ENCODE data around the gene LILRA1. TPM values are rescaled to one million over a fixed set of nuclear protein-coding genes. Genes with fewer than 3 reads are reported as not detected.
"Not testable (repeated sequence)": the region's sequence is repeated elsewhere in the genome, so short reads cannot be mapped to it uniquely, and the experiment has no call there.

Gene LILRA1
- not detected for total RNA-seq
- polyA plus RNA-seq, result not detected

DNA sequence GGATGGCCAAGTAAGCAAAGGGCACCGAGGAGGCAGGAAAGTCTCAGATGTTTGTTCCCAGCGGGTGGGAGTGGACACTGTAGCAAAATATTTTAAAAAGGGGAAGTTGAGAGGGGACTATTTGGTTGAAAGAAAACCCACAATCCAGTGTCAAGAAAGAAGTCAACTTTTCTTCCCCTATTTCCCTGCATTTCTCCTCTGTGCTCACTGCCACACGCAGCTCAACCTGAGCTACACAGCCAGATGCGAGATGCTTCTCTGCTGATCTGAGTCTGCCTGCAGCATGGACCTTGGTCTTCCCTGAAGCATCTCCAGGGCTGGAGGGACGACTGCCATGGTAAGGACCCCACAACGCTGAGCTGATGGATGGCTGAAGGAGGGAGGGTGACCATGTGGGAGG is at the start of gene LILRA1:
LILRA1 (plus strand) TSS at position 188 of the 400 bp plus-strand sequence. CDS start 613 bp downstream, outside the sequence.
- H3K4me3 Mint-ChIP-seq; H3K4me1 Mint-ChIP-seq; H3K27ac Mint-ChIP-seq; H3K27ac ChIP-seq (ENCODE audit: low read depth, low read length); H3K27me3 ChIP-seq (ENCODE audit: insufficient read depth, low read length, poor library complexity, severe bottlenecking); H3K9me3 ChIP-seq (ENCODE audit: low read length); DNase-seq; H3K36me3 ChIP-seq (ENCODE audit: insufficient read depth, low read length); POLR2A ChIA-PET; CTCF ChIA-PET; H3K4me3 ChIP-seq (ENCODE audit: low read length); H3K4me1 ChIP-seq (ENCODE audit: insufficient read depth, low read length); H3K36me3 Mint-ChIP-seq: not testable (repeated sequence)
- H3K27me3 Mint-ChIP-seq, result peaks cover 43 to 48% of the 10 kb centered on the region in 2 donors
- peaks cover 4 to 14% (median 13%) of the 10 kb centered on the region in 5 donors for H3K9me3 Mint-ChIP-seq

- Histone ChIP-seq H3K36me3 (ENCODE audit: insufficient read depth, low read length) (no peaks in the 10 kb centered on the region), H3K4me3 (ENCODE audit: low read length) (no peak overlapping the region), H3K27ac (ENCODE audit: low read depth, low read length) (no peak overlapping the region), H3K27me3 (ENCODE audit: insufficient read depth, low read length, poor library complexity, severe bottlenecking) (peaks cover 10% of the 10 kb centered on the region), H3K9me3 (ENCODE audit: low read length) (no peaks in the 10 kb centered on the region), H3K4me1 (ENCODE audit: insufficient read depth, low read length) (peaks cover 8% of the 10 kb centered on the region)
- Mint-ChIP-seq H3K27ac (peak overlapping the region in 1 of 8 donors; percentile 31), H3K4me1 (peaks cover 15 to 18% (median 16%) of the 10 kb centered on the region in 3 donors), H3K27me3 (peaks cover 5 to 43% of the 10 kb centered on the region in 2 donors), H3K4me3 (no peak overlapping the region), H3K9me3 (peaks cover 0 to 8% (median 0%) of the 10 kb centered on the region in 5 donors), H3K36me3 (peaks cover 0 to 5% (median 2%) of the 10 kb centered on the region in 3 donors)
- DNase-seq, result no peak
- ChIA-PET POLR2A (no interaction called here), CTCF (no interaction called here)
Measured at GRCh38 chr19:54548806-54549205, 44.6 kb upstream of the LILRA1 start.

GRCh38 chr19:54549224-54549623 is 44.2 kb upstream of the LILRA1 start:
- Histone ChIP-seq H3K27me3 (ENCODE audit: insufficient read depth, low read length, poor library complexity, severe bottlenecking) (peaks cover 10% of the 10 kb centered on the region), H3K4me3 (ENCODE audit: low read length) (no peak overlapping the region), H3K27ac (ENCODE audit: low read depth, low read length) (no peak overlapping the region), H3K36me3 (ENCODE audit: insufficient read depth, low read length) (no peaks in the 10 kb centered on the region), H3K4me1 (ENCODE audit: insufficient read depth, low read length) (peaks cover 8% of the 10 kb centered on the region), H3K9me3 (ENCODE audit: low read length) (no peaks in the 10 kb centered on the region)
- POLR2A ChIA-PET, result no interaction called here
- DNase-seq, result no peak
- Mint-ChIP-seq H3K36me3 (peaks cover 0 to 5% (median under 1%) of the 10 kb centered on the region in 3 donors), H3K4me3 (no peak overlapping the region), H3K4me1 (peaks cover 15 to 18% (median 16%) of the 10 kb centered on the region in 3 donors), H3K9me3 (peaks cover 0 to 6% (median 0%) of the 10 kb centered on the region in 5 donors), H3K27me3 (peaks cover 5 to 41% of the 10 kb centered on the region in 2 donors), H3K27ac (peak overlapping the region in 1 of 8 donors; percentile 31)
- CTCF ChIA-PET, result no interaction called here

DNA sequence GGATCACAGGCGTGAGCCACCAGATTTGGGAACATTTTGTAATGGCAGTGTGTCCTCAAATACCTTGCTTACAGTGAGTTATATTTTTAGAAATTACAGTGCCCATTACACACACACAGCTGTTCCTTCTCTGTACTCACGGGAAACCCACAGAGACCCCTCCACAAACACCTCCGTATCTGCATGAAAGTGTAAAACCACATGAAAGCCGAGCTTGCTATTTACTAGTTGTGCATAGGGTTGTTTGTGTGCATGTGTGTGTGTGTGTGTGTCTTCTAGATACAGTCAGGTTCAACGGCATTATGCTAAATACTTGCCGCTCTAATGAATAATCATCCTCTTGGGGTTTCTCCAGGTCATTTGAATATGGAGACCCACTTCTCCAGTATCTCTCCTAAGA is 42.1 kb upstream of the LILRA1 start:
- H3K4me1 Mint-ChIP-seq, result peaks cover 15 to 18% (median 16%) of the 10 kb centered on the region in 3 donors
- DNase-seq, result peak in 4 of 5 donors; percentile 2 to 71 (median 17)
- POLR2A ChIA-PET, result no interaction called here
- peak overlapping the region in 3 of 7 donors; percentile 35 to 57 (median 49) for H3K4me3 Mint-ChIP-seq
- H3K9me3 ChIP-seq (ENCODE audit: low read length), result no peaks in the 10 kb centered on the region
- H3K27ac Mint-ChIP-seq, result peak overlapping the region in 1 of 8 donors; percentile 51
- H3K4me3 ChIP-seq (ENCODE audit: low read length), result no peak overlapping the region
- peaks cover 0 to 5% (median 0%) of the 10 kb centered on the region in 3 donors for H3K36me3 Mint-ChIP-seq
- no peaks in the 10 kb centered on the region for H3K36me3 ChIP-seq (ENCODE audit: insufficient read depth, low read length)
- peaks cover 0 to 6% (median 0%) of the 10 kb centered on the region in 5 donors for H3K9me3 Mint-ChIP-seq
- H3K4me1 ChIP-seq (ENCODE audit: insufficient read depth, low read length), result peaks cover 8% of the 10 kb centered on the region
- CTCF ChIA-PET, result interaction anchor here (1.0 to 1.5 kb wide), 2 partner anchors 19 to 1152 kb away, joined by 3 read pairs; no protein-coding TSS in a partner anchor
- H3K27ac ChIP-seq (ENCODE audit: low read depth, low read length), result no peak overlapping the region
- peaks cover 10% of the 10 kb centered on the region for H3K27me3 ChIP-seq (ENCODE audit: insufficient read depth, low read length, poor library complexity, severe bottlenecking)
- peaks cover 10 to 38% of the 10 kb centered on the region in 2 donors for H3K27me3 Mint-ChIP-seq

DNA sequence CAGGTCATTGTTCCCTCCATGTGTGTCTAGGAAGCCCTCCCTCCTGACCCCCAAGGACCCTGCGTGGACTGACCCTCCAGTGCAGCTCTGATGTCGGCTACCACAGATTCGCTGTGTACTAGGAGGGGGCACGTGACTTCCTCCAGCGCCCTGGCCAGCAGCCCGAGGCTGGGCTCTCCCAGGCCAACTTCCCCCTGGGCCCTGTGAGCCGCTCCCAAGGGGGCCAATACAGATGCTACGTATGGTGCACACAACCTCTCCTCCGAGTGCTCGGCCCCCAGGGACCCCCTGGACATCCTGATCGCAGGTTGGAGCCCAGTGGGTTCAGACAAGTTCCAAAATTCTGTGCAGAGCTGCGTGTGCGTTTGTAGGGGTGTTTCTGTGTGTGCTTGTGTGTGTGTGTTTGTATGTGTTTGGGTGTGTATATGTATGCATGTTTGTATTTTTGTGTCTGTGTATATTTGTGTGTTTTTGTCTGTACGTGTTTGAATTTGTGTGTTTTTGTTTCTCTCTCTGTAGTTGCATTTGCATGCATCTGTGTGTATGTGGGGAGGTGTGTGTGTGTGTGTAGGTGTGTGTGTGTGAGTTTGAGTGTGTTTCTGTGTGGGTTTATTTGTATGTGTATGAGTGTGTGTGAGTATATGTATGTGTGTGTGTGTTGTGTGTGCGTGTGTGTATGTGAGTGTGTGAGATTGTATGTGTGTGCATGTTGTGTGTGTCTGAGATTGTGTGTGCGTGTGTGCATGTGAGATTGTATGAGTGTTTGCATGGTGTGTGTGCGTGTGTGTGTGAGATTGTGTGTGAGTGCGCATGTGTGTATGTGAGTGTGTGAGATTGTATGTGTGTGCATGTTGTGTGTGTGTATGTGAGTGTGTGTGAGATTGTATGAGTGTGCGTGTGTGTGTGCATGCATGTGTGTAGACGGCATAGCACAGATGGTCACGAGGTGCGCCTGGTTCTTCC is 41.2 kb upstream of the LILRA1 start:
- CTCF ChIA-PET, result interaction anchor here (1.5 kb wide), 1 partner anchor 1151 kb away, joined by 3 read pairs; no protein-coding TSS in a partner anchor
- DNase-seq, result no peak

DNA sequence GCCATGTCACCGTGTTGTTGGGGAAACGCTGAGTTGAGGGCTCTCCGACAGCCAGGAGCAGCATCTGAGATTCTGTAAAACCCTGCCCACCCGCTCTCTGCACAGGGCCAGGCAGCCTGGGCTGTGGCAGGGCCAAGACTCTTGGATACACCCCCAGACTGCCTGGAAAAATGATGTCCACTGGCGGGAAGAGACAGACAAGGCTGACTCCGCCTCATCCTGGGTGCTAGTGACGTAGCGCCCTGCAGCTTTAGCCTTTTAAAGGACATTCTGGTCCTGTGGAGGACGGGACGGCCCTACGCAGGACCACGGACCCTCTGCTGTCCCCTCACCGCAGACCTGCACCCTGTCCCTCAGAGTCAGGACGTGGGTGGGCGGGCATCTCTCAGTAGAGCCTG is 40.5 kb upstream of the LILRA1 start:
- Mint-ChIP-seq H3K9me3 (peaks cover 0 to 6% (median 0%) of the 10 kb centered on the region in 5 donors), H3K4me1 (peaks cover 15 to 18% (median 16%) of the 10 kb centered on the region in 3 donors), H3K27me3 (peaks cover 9 to 37% of the 10 kb centered on the region in 2 donors), H3K36me3 (peaks cover 0 to 5% (median 0%) of the 10 kb centered on the region in 3 donors), H3K4me3 (no peak overlapping the region), H3K27ac (no peak overlapping the region)
- Histone ChIP-seq H3K4me1 (ENCODE audit: insufficient read depth, low read length) (peaks cover 8% of the 10 kb centered on the region), H3K36me3 (ENCODE audit: insufficient read depth, low read length) (no peaks in the 10 kb centered on the region), H3K27me3 (ENCODE audit: insufficient read depth, low read length, poor library complexity, severe bottlenecking) (peaks cover 10% of the 10 kb centered on the region), H3K9me3 (ENCODE audit: low read length) (no peaks in the 10 kb centered on the region), H3K27ac (ENCODE audit: low read depth, low read length) (no peak overlapping the region), H3K4me3 (ENCODE audit: low read length) (no peak overlapping the region)
- no peak for DNase-seq
- ChIA-PET CTCF (no interaction called here), POLR2A (no interaction called here)

More for the DNA sequence above, 41.2 kb upstream of the LILRA1 start:
- Mint-ChIP-seq H3K9me3 (peaks cover 0 to 6% (median 0%) of the 10 kb centered on the region in 5 donors), H3K4me1 (peaks cover 15 to 18% (median 16%) of the 10 kb centered on the region in 3 donors), H3K36me3 (peaks cover 0 to 5% (median 0%) of the 10 kb centered on the region in 3 donors), H3K4me3 (no peak overlapping the region), H3K27ac (no peak overlapping the region), H3K27me3 (peaks cover 10 to 37% of the 10 kb centered on the region in 2 donors)
- Histone ChIP-seq H3K4me1 (ENCODE audit: insufficient read depth, low read length) (peaks cover 8% of the 10 kb centered on the region), H3K27ac (ENCODE audit: low read depth, low read length) (no peak overlapping the region), H3K4me3 (ENCODE audit: low read length) (no peak overlapping the region), H3K9me3 (ENCODE audit: low read length) (no peaks in the 10 kb centered on the region), H3K36me3 (ENCODE audit: insufficient read depth, low read length) (no peaks in the 10 kb centered on the region), H3K27me3 (ENCODE audit: insufficient read depth, low read length, poor library complexity, severe bottlenecking) (peaks cover 10% of the 10 kb centered on the region)
- POLR2A ChIA-PET, result no interaction called here

GRCh38 chr19:54554006-54554405 is 39.4 kb upstream of the LILRA1 start:
- peaks cover 0 to 7% (median 0%) of the 10 kb centered on the region in 5 donors for H3K9me3 Mint-ChIP-seq
- CTCF ChIA-PET, result no interaction called here

DNA sequence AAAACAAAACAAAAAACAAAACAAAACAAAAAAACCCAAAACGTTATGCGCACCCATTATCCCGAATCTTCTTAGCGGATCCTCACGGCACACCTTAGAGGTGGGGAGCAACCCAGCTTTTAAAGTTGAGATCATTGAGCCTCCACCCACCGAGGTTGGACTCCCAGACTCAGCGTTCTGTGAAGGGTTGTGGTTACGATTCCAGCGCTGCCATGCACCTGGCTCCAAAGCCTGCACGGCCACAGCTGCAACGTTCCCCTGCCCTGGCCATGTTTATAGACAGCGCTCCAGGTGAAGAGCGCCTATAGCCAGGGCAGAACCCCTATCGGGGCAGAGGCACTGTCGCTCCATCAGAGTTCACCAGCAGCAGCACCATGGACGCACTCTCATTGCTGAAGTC is 38.5 kb upstream of the LILRA1 start:
- ChIA-PET POLR2A (no interaction called here), CTCF (no interaction called here)
- H3K9me3 Mint-ChIP-seq, result peaks cover 0 to 7% (median 0%) of the 10 kb centered on the region in 5 donors
- no peak overlapping the region for H3K27ac Mint-ChIP-seq
- DNase-seq, result no peak
- H3K27me3 ChIP-seq (ENCODE audit: insufficient read depth, low read length, poor library complexity, severe bottlenecking), result peaks cover under 1% of the 10 kb centered on the region
- H3K27me3 Mint-ChIP-seq, result peaks cover 14 to 35% of the 10 kb centered on the region in 2 donors
- peaks cover 15 to 18% (median 16%) of the 10 kb centered on the region in 3 donors for H3K4me1 Mint-ChIP-seq
- peaks cover 0 to 5% (median 0%) of the 10 kb centered on the region in 3 donors for H3K36me3 Mint-ChIP-seq
- no peaks in the 10 kb centered on the region for H3K9me3 ChIP-seq (ENCODE audit: low read length)
- no peaks in the 10 kb centered on the region for H3K36me3 ChIP-seq (ENCODE audit: insufficient read depth, low read length)
- H3K27ac ChIP-seq (ENCODE audit: low read depth, low read length), result no peak overlapping the region
- H3K4me3 Mint-ChIP-seq, result no peak overlapping the region
- H3K4me3 ChIP-seq (ENCODE audit: low read length), result no peak overlapping the region
- peaks cover 8% of the 10 kb centered on the region for H3K4me1 ChIP-seq (ENCODE audit: insufficient read depth, low read length)

More at GRCh38 chr19:54554006-54554405, 39.4 kb upstream of the LILRA1 start:
- DNase-seq, result no peak
- Histone ChIP-seq H3K4me3 (ENCODE audit: low read length) (no peak overlapping the region), H3K4me1 (ENCODE audit: insufficient read depth, low read length) (peaks cover 8% of the 10 kb centered on the region), H3K27me3 (ENCODE audit: insufficient read depth, low read length, poor library complexity, severe bottlenecking) (peaks cover 8% of the 10 kb centered on the region), H3K9me3 (ENCODE audit: low read length) (no peaks in the 10 kb centered on the region), H3K27ac (ENCODE audit: low read depth, low read length) (no peak overlapping the region), H3K36me3 (ENCODE audit: insufficient read depth, low read length) (no peaks in the 10 kb centered on the region)
- Mint-ChIP-seq H3K4me3 (no peak overlapping the region), H3K36me3 (peaks cover 0 to 5% (median 0%) of the 10 kb centered on the region in 3 donors), H3K27me3 (peaks cover 14 to 38% of the 10 kb centered on the region in 2 donors), H3K4me1 (peaks cover 15 to 18% (median 16%) of the 10 kb centered on the region in 3 donors), H3K27ac (no peak overlapping the region)
- POLR2A ChIA-PET, result no interaction called here

Data from CD8-positive, alpha-beta memory T cell (primary cell).